Choroid plexus epithelial cell (primary cell): ENCODE measurements around the gene TIPRL.

Source experiments
- DNase-seq: peaks from one replicate; pipeline ENCODE4 v3.0.0-alpha.2; 2010; ENCODE audit warnings: low read depth
- H3K4me3 ChIP-seq: 2 replicates; pipeline ENCODE4 v1.5.1; 2011; ENCODE audit warnings: low read depth, mild to moderate bottlenecking, control low read depth, low read length, moderate library complexity
- CTCF ChIP-seq: conservative IDR thresholded peaks from 2 replicates; pipeline ENCODE4 v1.5.1; 2011; ENCODE audit warnings: low read depth, mild to moderate bottlenecking, control low read depth, inconsistent platforms, low read length, moderate library complexity

The TIPRL gene

GRCh38 chr1:168216171-168216570 lies 37.4 kb downstream of the TIPRL start:
- no peak for TF ChIP-seq CTCF
- DNase-seq, result no peak
- H3K4me3 ChIP-seq, result no peak overlapping the region

DNA sequence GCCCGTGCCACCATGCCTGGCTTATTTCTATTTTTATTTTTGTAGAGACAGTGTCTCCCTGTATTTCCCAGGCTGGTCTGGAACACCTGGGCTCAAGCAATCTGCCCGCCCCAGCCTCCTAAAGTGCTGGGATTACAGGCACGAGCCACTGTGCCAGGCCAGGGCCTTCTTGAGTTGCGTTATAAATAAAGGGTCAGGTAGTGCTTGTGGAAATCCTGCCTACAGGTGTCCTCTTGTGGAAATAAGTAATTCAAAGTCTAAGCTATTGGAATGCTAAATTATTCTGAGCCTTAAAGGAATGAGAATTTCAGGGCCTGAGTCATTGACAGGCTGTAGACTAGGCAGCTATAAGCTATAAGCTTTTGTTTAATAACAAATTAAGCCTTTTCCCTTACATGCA lies 38.9 kb downstream of the TIPRL start:
- no peak for DNase-seq
- TF ChIP-seq CTCF, result no peak
- H3K4me3 ChIP-seq, result no peak overlapping the region

GRCh38 chr1:168218658-168219057 lies 39.9 kb downstream of the TIPRL start:
- DNase-seq, result no peak
- TF ChIP-seq CTCF, result no peak
- H3K4me3 ChIP-seq, result no peak overlapping the region

DNA sequence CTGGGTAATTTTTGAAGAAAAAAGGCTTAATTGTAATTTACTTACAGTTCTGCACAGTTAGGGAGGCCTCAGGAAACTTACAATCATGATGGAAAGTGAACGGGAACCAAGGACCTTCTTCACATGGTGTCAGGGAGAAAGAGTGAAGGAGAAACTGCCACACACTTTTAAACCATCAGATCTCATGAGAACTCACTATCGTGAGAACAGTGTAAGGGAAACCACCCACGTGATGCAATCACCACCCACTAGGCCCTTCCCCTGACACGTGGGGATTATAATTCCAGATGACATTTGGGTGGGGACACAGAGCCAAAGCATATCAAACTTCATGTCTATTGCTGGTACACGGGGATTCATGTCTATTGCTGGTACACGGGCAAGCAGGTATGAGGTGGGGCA lies 41.7 kb downstream of the TIPRL start:
- no peak overlapping the region for H3K4me3 ChIP-seq
- DNase-seq, result no peak
- TF ChIP-seq CTCF, result no peak

DNA sequence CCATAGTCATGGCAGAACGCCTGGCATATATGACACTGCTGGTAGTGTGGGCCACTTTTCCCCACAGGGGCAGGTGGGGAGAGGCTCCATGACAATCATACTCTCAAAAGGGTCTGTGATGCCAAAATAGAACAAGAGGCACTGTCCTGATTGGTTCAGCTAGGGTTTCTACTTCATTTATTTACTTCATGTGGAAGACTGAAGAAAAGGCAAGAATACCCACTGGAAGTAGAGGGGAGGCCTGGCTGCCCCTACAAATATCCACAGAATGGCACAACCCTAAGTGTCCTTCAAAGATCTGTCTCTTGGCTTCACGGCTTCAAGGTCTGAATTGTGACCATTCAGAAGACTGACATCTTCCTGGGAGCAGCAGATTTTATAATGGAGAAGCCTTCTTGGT lies 42.5 kb downstream of the TIPRL start:
- no peak for TF ChIP-seq CTCF
- no peak overlapping the region for H3K4me3 ChIP-seq
- DNase-seq, result no peak

DNA sequence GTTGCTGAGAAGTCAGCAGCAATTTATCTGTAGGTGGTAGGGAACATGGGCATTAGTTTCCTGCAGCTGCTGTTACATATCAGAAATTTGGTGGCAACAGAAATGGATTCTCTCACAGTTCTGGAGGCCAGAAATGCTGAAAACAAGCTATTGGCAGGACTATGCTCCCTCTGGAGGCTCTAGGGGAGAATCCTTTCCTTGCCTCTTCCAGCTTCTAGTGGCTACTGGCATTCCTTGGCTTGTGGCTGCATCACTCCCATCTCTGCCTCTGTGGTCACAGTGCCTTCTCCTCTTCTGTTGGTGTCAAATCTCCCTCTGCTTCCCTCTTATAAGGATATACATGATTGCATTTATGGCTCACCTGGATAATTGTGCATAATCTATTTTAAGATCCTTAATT lies 44.5 kb downstream of the TIPRL start:
- no peak overlapping the region for H3K4me3 ChIP-seq
- no peak for TF ChIP-seq CTCF
- no peak for DNase-seq

DNA sequence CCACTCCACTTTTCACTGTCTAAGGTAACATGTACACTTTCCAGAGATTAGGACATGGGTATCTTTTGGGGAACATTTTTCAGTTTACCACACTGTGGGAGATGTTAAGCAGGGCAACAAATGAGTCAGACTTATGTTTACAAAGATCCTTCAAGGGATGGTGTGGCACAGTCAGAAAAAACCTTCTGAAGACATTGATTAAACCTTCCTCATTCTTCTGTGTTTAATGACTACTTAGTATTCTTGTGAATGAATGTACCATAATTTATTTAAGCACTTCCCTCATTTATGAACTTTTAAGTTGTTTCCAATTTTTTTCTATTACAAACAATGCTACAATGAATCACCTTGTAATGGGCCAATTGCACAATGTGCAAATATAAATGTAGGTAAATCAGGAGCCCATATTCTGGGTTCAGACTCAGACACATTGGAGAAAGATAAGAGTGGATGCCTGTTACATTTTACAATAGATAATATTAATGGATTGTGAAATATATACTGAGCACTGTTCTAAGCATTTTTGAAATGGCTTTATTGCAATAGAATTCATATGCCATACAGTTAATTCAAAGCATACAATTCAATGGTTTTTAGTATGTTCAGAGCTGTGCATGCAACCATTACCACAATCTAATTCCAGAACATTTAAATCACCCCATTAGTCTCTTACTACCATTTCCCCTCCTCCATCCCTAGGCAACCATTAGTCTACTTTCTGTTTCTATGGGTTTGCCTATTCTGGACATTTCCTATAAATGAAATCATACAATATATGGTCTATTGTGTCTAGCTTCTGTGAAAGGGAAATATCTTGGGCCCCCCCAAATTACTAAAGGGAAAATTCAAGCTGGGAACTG lies 45.1 kb downstream of the TIPRL start:
- no peak for TF ChIP-seq CTCF
- H3K4me3 ChIP-seq, result no peak overlapping the region
- no peak for DNase-seq
